HG02870 (cell line): ENCODE results near the gene MAPK13.
"Not testable (repeated sequence)": the region's sequence is repeated elsewhere in the genome, so short reads cannot be mapped to it uniquely, and the experiment has no call there.

Source experiments
- ATAC-seq: cut with Tn5 transposase; IDR thresholded peaks from one replicate; pipeline ENCODE4 v1.9.1; 2021; ENCODE audit warnings: mild to moderate bottlenecking, moderate library complexity; ENCODE audit not compliant: unreplicated experiment

The MAPK13 gene

DNA sequence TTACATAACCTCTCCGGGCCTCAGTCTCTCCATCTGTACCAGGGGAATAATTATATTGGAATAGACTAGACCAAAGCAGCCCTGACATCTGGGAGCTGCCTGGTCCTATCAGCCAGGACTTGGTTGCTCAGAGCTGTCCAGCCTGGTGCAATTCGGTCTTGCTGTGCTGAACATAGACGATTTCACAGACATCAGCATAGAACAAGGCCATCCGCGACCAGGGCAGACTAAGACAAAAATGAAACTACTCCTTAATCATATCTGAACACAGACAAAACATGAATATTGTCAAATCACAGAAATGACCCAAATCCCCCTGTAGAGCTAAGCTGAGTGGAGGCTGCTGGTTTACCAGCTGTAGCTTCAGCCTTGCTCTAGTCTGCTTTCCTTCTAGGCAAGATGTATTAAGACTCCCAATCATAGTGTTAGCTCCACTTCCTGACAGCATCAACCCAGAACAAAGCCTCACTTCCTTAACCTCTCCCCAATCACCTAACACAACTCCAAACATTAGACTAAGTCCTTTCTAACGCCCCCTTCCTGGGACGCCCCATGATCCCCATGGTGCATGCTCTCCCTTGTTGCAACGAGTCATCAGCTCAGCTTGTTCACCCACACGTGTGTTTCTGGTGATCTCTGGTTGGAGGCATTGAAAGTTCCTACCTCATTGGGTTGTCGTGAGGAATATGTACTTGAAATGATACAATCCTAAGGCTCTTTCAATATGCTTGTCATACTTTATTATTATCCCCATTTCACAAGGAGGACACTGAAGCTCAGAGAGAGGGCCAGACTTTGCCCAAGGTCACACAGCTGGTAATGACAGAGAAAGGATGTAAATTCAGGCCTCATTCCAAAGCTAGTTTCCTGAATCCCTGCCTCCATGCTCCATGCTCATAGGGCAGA is 3.5 kb upstream of the MAPK13 start:
- no peak for ATAC-seq

DNA sequence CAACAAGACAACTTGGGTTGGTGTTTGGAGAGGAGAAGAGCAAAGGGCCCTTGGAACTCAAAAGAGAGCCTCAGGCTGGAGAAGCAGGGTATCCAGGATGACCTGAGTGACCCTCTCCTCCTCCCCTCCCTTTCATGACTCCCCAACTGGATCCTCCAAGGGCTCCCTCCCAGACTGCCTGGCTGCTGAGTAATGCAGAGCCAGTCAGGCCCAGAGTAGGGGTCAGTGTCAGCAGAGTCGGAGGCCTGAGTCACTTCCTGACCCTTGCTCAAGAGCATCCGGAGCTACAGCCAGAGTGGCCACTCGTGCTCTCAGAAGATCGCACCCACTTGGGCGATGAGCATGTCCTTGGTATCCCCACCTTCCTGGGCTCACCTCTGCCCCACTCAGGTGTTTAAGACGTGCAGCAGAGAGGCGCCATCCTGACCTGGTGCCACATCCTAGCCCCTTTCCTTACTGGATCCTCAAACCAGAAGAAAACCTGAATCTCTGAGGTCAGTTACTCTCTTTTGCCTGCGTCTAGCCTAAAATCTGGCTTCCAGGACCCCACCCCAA is 2.8 kb upstream of the MAPK13 start:
- no peak for ATAC-seq

DNA sequence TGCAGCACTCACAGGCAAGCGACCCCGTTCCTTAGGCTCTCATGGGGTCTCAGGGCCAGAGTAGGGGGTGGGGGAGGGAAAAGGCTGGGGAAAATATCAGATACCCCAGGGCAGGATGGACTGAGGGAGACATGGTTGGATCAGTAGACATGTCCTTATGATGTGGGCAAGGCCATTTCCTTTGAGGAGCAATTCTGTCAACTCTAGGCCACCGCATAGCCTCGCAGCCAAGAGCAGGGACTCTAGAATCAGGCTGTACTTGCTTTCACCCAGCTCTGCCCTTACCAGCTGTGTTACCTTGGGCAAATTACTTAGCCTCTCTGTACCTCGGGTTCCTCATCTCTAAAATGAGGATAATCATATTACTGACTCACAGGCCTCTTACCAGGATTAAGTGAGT is 2.2 kb upstream of the MAPK13 start:
- ATAC-seq, result no peak

DNA sequence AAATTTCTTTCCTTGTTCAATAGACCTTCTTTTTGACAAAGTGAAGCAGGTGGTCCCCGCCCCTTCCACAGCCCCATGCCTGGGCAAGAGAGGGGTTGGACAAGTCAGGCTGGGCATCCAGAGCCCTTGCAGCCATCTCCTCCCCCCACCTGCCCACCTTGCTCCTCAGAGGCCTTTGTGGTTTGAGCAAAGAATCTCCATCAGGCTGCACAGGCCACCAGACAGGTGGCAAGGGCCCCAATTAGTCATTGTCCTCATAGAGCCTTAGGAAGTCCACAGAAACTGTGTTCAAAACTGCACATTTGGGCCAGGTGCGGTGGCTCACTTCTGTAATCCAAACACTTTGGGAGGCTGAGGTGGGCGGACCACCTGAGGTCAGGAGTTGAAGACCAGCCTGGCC is 1.5 kb upstream of the MAPK13 start:
- ATAC-seq, result no peak

DNA sequence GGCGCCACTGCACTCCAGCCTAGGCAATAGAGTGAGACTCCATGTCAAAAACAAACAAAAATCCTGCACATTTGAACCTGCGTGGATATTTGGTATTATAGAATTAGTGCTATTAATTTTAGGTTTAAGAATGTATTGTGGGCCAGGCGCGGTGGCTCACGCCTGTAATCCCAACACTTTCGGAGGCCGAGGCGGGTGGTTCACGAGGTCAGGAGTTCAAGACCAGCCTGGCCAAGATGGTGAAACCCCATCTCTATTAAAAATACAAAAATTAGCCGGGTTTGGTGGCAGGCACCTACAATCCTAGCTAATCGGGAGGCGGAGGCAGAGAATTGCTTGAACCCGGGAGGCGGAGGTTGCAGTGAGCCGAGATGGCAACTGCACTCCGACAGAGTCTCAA is 979 bp upstream of the MAPK13 start:
- ATAC-seq, result not testable (repeated sequence)

DNA sequence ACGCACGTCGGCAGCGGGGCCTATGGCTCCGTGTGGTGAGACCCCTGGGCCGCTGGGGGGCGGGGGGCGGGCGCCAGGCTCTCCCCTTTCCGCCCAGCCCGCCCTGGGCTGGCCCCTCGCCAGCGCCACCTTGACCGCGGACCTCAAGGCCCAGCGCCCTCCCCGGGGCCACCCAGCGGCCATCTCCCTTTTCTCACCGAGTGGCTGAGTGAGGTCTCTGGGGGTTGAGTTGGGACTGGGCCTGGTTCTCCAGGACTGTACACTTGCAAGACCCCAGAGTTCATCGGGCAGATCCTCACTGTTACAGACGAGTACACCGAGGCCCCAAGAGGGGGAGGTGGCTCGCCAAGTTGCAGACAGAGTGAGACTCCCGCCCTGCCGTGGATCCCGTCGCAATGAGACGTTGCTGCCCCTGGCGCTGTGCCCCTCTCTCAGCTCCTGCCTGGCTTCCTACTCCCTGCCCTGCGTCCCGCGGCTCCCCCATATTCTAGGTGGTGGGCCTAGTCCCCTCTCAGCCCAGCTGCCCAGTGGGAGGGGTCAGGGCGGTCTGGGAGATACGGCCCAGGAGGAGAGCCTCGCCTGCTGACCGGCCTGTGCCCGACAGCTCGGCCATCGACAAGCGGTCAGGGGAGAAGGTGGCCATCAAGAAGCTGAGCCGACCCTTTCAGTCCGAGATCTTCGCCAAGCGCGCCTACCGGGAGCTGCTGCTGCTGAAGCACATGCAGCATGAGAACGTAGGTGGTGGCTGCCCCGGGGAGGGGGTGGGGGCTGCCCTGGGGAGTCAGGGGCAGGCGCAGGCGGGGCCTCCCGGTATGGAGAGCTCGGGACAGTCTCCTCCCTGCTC is 576 bp downstream of the MAPK13 start:
- ATAC-seq, result peak; percentile 27

DNA sequence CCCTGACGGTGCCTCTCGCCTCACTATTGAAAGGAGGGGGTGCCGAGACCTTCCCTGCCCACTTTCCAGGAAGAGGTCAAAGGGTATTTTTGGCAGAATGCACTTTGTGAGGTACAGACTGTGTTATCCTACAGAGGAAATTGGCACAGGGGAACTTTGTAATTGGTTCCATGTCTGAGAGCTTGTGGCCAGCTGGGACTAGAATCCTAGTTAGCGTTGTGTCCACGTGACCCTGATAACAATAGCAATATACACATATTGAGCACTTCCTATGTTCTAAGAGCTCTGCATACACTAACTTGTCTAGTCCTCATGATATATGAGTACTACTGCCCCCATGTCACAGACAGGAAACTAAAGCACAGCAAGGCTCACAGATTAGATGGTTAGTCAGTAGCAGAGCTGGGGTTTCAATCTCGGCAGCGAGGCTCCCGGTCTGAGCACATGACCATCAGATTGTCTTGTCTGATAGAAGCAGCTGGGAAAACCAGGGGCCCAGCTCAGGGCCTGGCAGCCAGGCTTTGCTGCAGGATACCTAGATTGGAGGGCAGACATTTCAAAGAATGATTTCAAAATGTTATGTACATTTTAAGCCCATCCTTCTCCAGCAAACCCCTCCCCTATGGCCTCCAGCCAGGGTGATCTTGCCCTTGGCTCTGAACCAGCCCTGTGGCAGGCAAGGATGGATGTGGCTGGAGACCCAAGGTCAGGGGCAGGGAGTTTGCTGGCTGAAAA is 1.4 kb downstream of the MAPK13 start:
- ATAC-seq, result peak; percentile 79

DNA sequence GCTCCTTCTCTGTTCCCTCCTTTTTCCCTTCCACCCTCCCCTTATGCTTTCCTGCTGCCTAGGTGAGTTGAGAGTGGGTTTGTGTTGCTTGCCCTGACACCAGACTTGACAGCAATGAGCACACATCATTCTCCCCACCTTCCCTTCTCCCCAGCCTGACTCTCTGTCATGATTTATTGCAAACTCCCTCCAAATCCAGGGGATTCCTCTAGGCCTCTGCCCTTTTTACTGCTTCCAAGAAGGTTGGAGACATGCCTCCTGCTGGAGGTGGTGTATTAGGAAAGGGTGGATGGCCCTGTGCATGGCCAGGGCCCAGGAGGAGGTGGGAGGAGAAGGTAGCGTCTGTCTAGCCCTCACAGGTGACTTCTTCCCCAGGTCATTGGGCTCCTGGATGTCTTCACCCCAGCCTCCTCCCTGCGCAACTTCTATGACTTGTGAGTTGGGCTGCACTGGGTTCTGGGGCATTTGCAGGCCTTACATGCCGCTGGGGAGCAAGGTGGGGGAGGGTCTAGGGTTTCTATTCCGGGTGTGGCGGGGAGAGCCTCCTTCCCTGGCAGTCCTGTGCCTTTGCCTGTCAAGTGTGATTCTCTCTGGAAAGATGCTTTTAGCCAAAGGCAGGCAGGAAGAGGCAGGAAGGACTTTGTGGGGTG is 2.1 kb downstream of the MAPK13 start:
- ATAC-seq, result no peak

DNA sequence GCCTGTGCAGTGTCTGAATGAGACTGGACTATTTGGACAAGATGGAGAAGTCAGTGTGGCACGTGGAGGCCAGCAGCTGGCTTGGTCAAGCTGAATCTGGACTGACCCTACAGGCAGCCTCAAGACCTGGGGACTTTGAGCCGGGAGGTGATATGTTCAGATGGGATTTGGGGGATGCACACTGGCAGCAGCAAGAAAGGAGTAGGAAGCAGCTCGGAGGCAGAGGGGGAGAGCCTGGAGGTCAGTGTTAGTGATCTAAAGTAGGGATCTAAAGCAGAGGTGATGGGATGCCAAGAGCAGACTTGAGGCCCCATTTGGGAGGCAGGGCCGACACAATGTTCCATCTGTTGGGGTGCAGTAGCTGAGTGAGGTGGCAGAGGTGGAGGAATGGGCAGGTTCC is 2.8 kb downstream of the MAPK13 start:
- ATAC-seq, result no peak

DNA sequence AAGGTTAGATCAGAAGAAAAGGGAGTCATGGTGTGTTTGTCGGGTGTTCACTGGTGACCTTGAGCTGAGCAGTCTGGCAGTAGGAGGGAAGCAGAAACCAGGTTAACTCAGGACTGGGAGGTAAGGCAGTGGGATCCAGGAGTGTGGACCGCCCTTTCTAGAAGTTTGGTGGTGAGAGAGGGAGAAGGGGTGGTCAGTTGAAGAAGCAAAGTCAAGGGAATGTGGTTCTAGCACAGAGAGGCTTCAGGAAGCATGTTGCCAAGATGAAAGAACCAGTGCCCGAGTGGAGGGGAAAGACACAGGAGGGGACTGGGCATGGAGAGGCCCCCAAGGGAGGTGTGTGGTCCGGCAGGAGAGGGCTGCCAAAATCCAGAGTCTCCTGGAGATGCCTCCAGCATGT is 3.6 kb downstream of the MAPK13 start:
- no peak for ATAC-seq

DNA sequence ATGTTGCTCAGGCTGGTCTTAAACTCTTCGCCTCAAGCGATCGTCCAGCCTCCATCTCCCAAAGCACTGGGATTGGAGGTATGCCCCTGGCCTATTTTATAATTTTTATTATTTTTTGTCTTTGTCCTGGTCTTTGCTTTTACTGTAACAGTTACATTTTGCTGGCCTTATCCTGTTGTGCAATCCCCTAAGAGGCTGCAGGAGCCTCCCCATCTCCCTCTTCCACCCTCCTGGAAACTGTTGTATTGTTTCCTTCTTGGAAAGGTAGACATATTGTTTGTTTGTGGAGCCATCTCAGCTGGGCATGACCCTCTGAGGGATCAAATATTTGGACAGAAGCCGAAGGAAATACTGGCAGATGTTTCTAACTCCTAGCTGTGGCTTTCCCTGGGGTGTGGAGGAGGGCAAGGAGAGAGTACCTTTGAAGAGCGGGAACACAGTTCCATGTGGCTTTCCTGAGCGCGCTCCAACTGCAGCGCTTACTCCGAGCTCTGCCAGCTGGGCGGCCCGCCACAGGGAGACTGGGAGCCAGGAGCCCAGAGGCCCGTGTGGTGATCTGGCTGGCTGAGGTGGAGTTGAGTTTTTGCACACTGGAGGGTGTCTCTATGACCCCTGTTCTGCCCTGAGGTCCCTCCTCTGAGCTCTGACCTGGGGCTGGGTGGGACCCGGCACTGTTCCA is 4.9 kb downstream of the MAPK13 start:
- ATAC-seq, result no peak

DNA sequence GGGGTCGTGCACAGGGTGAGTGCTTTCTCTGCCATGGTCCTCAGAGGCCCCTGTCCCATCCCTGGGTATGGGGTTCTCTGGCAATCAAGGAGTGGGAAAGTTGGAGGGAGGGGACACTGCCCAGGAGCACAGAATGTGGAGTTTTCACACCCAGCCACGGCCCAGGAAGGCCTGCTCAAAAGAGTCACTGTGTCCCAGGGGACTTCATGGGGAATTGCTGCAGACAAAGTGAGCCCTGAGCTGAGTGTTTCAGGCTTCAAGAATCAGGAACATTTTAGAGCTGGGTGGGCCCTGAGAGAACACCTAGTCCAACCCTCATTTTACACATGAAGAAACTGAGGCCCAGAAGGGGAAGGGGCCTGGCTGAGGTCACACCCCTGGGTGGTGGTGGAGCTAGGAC is 5.7 kb downstream of the MAPK13 start:
- no peak for ATAC-seq

DNA sequence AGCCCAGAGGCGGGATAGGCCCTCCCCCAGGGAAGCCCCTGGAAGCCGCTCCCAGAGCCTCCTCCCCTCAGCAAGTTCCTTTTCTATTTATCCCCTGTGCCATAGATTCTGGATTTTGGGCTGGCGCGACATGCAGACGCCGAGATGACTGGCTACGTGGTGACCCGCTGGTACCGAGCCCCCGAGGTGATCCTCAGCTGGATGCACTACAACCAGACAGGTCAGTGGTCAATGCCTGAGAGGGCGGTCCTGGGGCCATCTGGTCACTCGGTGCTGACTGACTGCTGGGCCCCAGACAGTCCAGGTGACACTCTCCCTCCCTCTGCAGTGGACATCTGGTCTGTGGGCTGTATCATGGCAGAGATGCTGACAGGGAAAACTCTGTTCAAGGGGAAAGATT is 6.2 kb downstream of the MAPK13 start:
- ATAC-seq, result no peak

DNA sequence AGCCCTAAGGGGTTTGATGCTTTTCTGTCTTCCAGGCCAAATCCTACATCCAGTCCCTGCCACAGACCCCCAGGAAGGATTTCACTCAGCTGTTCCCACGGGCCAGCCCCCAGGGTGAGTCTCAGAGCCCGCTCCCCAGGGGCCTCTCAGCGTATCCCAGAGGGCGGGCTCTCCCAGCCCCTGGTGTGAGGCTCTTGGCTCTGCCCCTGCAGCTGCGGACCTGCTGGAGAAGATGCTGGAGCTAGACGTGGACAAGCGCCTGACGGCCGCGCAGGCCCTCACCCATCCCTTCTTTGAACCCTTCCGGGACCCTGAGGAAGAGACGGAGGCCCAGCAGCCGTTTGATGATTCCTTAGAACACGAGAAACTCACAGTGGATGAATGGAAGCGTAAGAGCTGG is 8.4 kb downstream of the MAPK13 start:
- ATAC-seq, result no peak

DNA sequence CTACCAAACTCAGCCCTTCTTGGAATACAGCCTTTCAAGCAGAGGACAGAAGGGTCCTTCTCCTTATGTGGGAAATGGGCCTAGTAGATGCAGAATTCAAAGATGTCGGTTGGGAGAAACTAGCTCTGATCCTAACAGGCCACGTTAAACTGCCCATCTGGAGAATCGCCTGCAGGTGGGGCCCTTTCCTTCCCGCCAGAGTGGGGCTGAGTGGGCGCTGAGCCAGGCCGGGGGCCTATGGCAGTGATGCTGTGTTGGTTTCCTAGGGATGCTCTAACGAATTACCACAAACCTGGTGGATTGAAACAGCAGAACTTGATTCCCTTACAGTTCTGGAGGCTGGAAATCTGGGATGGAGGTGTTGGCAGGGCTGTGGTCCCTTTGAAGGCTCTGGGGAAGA is 9.1 kb downstream of the MAPK13 start:
- ATAC-seq, result no peak

DNA sequence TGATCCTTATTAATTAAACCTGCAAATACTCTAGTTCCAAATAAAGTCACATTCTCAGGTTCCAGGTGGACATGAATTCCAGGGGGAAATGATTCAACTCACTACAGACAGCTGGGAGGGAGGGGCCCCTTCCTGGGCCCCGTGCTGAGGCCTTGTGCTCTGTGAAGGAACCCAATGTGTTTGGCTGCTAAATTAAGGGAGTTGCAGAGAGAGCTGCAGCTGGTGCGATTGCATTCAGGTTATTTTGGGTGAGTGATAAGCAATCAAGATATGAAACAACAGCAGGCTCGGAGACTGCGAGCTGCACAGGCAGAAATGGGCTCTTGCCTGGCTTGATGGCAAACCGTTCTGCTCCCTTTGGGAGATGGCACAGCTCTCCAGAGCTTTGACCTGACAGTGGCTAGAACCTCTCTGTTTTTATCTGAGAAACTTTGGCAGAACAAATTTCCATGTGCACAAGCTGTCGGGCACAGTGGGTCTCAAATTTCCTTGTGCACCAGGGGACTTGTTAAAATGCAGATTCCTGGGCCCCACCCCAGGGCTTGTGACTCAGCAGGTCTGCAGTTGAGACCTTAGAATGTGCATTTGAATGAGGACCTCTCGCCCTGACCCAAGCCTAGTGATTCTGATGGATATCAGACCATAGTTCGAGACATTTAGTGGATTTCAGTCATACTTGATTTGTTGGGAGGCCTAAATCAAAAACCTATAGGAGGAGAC is 9.8 kb downstream of the MAPK13 start:
- no peak for ATAC-seq

DNA sequence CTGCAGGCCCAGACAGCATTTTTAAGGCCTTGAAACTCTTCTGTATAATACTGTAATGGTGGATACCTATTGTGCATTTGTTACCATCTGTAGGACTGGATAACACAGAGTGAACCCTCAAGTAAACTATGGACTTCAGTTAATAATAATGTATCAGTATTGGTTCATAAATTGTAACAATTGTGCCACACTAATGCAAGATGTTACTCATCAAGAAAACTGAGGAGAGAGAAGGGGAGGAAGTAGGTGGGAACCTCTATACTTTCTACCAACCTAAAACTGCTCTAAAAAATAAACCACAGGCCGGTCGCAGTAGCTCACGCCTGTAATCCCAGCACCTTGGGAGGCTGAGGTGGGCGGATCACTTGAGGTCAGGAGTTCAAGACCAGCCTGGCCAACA is 10.8 kb downstream of the MAPK13 start:
- ATAC-seq, result no peak

DNA sequence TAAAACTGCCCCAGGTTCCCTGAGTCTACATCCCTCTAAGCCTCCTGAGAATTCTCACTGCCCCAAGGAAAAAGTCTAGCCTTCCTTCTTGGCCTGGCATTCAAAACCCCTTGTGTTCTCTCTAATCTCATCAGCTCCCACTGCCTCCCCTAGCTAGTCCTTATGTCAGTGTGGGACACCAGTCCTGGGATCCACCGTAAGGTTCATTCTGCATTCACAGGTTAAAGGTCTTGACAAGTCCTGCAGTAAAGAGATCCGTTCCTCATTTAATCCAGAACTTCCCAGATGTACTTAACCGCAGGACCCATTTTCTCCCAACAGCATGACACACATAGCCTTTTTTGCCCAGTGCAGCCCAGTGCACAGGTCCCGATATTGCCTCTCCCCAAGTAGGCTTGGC is 11.6 kb downstream of the MAPK13 start:
- ATAC-seq, result no peak
